Suprapubic skin (tissue), 4 donors: ENCODE measurements around the gene P2RY2.

Experiments
- EP300 ChIP-seq: sonication (generic); formaldehyde crosslinking; IDR thresholded peaks from one replicate; pipeline ENCODE4 v1.6.1; 2017; ENCODE audit warnings: antibody characterized with exemption
- POLR2AphosphoS5 ChIP-seq, 3 donors: sonication (generic); formaldehyde crosslinking; IDR thresholded peaks; one replicate each; pipeline ENCODE4 v1.6.1; 2017; ENCODE audit warnings: antibody characterized with exemption in 3 of 3
- TF ChIP-seq, protein P1 (sequence below), 2 donors: fragments of 200-600 bp in 1 of 2; fragments of 450-650 bp in 1 of 2; sonication (generic) in 1 of 2; IDR thresholded peaks; one replicate each; pipeline ENCODE4 v1.5.1; 2016 to 2019; ENCODE audit warnings: antibody characterized with exemption in 2 of 2, mild to moderate bottlenecking in 1 of 2, moderate library complexity in 1 of 2

DNA sequence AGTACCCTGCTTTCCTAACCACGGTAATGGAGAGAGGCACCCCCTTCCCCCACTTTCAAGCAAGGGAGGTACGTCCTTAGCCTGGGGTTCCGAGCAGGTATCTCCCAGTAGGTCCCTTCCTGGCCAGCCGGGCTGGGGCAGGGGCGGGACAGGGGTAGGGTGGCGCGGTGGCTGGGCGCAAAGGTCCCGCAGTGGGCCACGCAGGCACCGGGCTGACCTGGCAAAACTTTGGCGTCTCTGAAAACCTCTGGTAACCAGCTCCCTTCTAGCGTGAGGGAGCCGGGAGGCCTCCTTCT, 323 bp upstream of the P2RY2 start:
- TF ChIP-seq, protein P1, sequence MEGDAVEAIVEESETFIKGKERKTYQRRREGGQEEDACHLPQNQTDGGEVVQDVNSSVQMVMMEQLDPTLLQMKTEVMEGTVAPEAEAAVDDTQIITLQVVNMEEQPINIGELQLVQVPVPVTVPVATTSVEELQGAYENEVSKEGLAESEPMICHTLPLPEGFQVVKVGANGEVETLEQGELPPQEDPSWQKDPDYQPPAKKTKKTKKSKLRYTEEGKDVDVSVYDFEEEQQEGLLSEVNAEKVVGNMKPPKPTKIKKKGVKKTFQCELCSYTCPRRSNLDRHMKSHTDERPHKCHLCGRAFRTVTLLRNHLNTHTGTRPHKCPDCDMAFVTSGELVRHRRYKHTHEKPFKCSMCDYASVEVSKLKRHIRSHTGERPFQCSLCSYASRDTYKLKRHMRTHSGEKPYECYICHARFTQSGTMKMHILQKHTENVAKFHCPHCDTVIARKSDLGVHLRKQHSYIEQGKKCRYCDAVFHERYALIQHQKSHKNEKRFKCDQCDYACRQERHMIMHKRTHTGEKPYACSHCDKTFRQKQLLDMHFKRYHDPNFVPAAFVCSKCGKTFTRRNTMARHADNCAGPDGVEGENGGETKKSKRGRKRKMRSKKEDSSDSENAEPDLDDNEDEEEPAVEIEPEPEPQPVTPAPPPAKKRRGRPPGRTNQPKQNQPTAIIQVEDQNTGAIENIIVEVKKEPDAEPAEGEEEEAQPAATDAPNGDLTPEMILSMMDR (IDR thresholded peaks at IDR 0.05): no peak
- TF ChIP-seq EP300: no peak
- no peak for TF ChIP-seq POLR2AphosphoS5 (IDR thresholded peaks at IDR 0.05)
